HG03457 (cell line): Measurements from ENCODE around the gene NMT1.

Experiments
- ATAC-seq: cut with Tn5 transposase; IDR thresholded peaks from one replicate; pipeline ENCODE4 v1.9.1; 2021; ENCODE audit warnings: moderate number of reproducible peaks; ENCODE audit not compliant: unreplicated experiment

The NMT1 gene

GRCh38 chr17:45149037-45149668 is 88.0 kb downstream of the NMT1 start:
- no peak for ATAC-seq

DNA sequence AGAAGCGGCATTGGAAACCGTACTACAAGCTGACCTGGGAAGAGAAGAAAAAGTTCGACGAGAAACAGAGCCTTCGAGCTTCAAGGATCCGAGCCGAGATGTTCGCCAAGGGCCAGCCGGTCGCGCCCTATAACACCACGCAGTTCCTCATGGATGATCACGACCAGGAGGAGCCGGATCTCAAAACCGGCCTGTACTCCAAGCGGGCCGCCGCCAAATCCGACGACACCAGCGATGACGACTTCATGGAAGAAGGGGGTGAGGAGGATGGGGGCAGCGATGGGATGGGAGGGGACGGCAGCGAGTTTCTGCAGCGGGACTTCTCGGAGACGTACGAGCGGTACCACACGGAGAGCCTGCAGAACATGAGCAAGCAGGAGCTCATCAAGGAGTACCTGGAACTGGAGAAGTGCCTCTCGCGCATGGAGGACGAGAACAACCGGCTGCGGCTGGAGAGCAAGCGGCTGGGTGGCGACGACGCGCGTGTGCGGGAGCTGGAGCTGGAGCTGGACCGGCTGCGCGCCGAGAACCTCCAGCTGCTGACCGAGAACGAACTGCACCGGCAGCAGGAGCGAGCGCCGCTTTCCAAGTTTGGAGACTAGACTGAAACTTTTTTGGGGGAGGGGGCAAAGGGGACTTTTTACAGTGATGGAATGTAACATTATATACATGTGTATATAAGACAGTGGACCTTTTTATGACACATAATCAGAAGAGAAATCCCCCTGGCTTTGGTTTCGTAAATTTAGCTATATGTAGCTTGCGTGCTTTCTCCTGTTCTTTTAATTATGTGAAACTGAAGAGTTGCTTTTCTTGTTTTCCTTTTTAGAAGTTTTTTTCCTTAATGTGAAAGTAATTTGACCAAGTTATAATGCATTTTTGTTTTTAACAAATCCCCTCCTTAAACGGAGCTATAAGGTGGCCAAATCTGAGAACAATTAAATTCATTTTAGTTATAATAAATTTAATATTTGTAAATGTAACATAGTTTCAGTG is 88.8 kb downstream of the NMT1 start:
- no peak for ATAC-seq

DNA sequence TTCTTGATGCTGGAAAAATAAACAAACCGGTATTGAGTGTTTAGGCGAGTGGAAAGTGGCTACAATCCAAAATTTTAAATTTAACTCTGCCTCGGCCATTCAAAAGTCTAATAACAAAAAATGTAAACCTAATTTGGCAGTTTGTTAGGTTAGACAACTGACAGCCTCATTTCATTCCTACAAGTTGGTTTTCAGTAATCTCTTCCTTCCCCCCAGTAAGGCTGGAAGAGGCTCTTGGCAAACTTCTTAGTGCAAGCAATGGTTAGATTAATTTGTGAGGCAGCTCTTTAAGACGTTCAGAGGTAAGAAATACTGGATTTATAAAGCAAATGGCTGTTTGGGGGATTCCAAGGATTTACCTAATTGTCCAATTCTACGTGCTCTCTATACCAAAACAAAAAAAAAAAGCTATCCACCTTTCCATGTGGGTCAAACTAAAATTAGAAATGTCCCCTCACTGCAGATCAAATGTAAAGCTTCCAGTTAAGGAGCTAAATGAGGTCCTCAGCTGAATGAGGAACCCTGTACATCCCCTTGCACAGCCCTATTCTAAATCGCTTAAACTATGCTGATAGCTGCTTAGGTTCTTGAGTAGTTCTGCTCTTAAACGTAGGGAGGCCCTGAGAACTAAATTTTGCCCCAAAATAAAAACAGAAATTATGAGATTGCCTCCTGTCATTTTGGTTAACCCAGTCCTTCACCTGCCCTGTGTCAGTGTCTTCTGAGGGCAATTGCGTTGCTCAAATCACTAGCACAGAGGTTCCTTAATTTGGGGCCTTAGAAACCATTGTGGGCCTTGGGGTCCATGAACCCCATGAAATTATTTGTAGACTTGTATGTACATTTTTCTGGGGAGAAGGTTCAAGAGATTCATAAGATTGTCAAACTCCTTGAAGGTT is 90.0 kb downstream of the NMT1 start:
- ATAC-seq: no peak

DNA sequence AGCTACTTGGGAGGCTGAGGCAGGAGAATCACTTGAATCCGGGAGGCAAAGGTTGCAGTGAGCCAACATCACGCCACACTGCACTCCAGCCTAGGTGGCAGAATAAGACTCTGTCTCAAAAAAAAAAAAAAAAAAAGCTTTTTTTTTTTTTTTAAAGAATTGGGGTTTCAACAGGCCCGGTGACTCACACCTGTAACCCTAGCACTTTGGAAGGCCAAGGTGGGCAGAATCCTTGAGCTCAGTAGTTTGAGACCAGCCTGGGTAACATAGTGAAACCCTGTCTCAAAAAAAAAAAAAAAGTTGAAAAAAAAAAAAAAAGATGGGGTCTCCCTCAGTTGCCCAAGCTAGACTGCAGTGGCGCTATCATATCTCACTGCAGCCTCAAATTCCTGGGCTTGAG is 93.9 kb downstream of the NMT1 start:
- no peak for ATAC-seq

DNA sequence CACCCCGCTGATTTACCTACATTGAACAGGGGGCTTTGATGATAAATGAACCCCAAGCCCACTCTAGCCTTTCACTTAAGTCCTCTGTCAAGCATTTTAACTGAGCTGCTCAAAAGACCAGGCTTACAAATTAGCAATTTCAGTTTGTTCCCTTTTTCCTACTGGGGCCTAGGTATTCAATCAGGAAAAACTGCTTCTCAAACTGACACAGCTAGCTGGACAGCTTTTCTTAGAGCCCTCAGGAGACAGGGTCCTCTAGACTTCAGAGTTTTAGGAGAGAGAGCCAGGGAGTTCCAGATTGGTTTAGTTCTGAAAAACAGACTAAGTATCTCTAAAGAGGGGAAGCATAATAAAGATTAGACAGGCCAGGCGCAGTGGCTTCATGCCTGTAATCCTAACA is 94.4 kb downstream of the NMT1 start:
- no peak for ATAC-seq

GRCh38 chr17:45156242-45156641 is 95.1 kb downstream of the NMT1 start:
- ATAC-seq: no peak
